Panc1 (cell line): ENCODE results near the gene RAC2. TPM values are rescaled to one million over a fixed set of nuclear protein-coding genes. Genes with fewer than 3 reads are reported as not detected.

ENCODE experiments used
- ATAC-seq: fragments of 200-7000 bp; cut with Tn5 transposase; 2 replicates; pipeline ENCODE4 v1.9.1; 2020; ENCODE audit warnings: mild to moderate bottlenecking, moderate library complexity
- BruUV-seq: library from RNA; stranded (reverse); fragments of 400-500 nt; replicated peaks from 2 replicates; lab custom pipeline; 2021; lab: Mats Ljungman, UMichigan
- CTCF ChIA-PET: fragments of 300-600 bp; sonication (Branson Sonifier 250); formaldehyde crosslinking; loops from one replicate; lab custom pipeline; 2022; ENCODE audit warnings: antibody characterized with exemption; lab: Charles Lee
- POLR2A ChIA-PET: fragments of 300-600 bp; sonication (Branson Sonifier 250); formaldehyde crosslinking; loops from one replicate; lab custom pipeline; 2022; ENCODE audit warnings: antibody characterized with exemption; lab: Charles Lee
- DNase-seq: peaks from one replicate; pipeline ENCODE4 v3.0.0-alpha.2; 2010; ENCODE audit warnings: low read depth, low spot score
- H3K27ac ChIP-seq: 2 replicates; pipeline ENCODE4 v1.5.1; 2011; ENCODE audit warnings: mild to moderate bottlenecking, low read length, inconsistent platforms
- H3K27me3 ChIP-seq: fragments of 200-500 bp; sonication (Bioruptor generic); 2 replicates; pipeline ENCODE4 v1.6.0; 2014; ENCODE audit warnings: low read length, inconsistent platforms; ENCODE audit not compliant: control insufficient read depth, insufficient read depth
- H3K36me3 ChIP-seq: fragments of 200-500 bp; sonication (Bioruptor generic); 2 replicates; pipeline ENCODE4 v1.5.1; 2014; ENCODE audit warnings: inconsistent platforms, mild to moderate bottlenecking, low read length, moderate library complexity; ENCODE audit not compliant: control insufficient read depth, insufficient read depth
- H3K4me1 ChIP-seq: 2 replicates; pipeline ENCODE4 v1.5.1; 2011; ENCODE audit warnings: inconsistent platforms, mild to moderate bottlenecking, low read length, moderate library complexity; ENCODE audit not compliant: control insufficient read depth, insufficient read depth
- H3K4me3 ChIP-seq, 2 experiments: 2 replicates each; pipeline ENCODE4 v1.5.1; 2011 to 2012; ENCODE audit warnings: low read depth in 2 of 2, low read length in 2 of 2, mild to moderate bottlenecking in 2 of 2, inconsistent platforms in 1 of 2, moderate library complexity in 1 of 2
- H3K9me3 ChIP-seq: fragments of 200-500 bp; sonication (Bioruptor generic); 2 replicates; pipeline ENCODE4 v1.5.1; 2014; ENCODE audit warnings: low read depth, mild to moderate bottlenecking, inconsistent platforms, low read length, moderate library complexity; ENCODE audit not compliant: control insufficient read depth, insufficient read depth
- CTCF ChIP-seq: fragments of 450-650 bp; IDR thresholded peaks from 2 replicates; pipeline ENCODE4 v1.5.1; 2017; ENCODE audit warnings: mild to moderate bottlenecking
- POLR2AphosphoS5 ChIP-seq: IDR thresholded peaks from 2 replicates; pipeline ENCODE4 v1.6.1; 2012; ENCODE audit warnings: mild to moderate bottlenecking, low read depth, low read length, moderate library complexity
- REST ChIP-seq, 2 experiments: IDR thresholded peaks; 2 replicates each; pipeline ENCODE4 v1.6.1; 2011 to 2012; ENCODE audit warnings: low read depth in 2 of 2, control low read depth in 1 of 2, low read length in 1 of 2, mild to moderate bottlenecking in 1 of 2, moderate library complexity in 1 of 2; ENCODE audit not compliant: insufficient read depth in 1 of 2
- SIN3A ChIP-seq: IDR thresholded peaks from 2 replicates; pipeline ENCODE4 v1.6.1; 2012; ENCODE audit warnings: low read depth, mild to moderate bottlenecking, low read length, moderate library complexity, borderline replicate concordance; ENCODE audit not compliant: insufficient read depth
- TCF7L2 ChIP-seq: IDR thresholded peaks from 2 replicates; pipeline ENCODE4 v1.6.1; 2011; ENCODE audit warnings: mild to moderate bottlenecking, low read depth, low read length, inconsistent platforms
- in situ Hi-C: cut with HindIII; loops from 2 replicates; pipeline ENCODE4 v1.10.0; 2016; ENCODE audit warnings: low sequenced_read_pairs, low pct_unique_long_range_greater_than_20kb
- intact Hi-C: fragments of 100-400 bp; cut with micrococcal nuclease; formaldehyde crosslinking; loops from one replicate; pipeline ENCODE4 v1.10.0; 2022; ENCODE audit not compliant: unreplicated experiment
- total RNA-seq: library from RNA; stranded (reverse); gene quantifications from one replicate; pipeline ENCODE4 v1.2.1, GENCODE V29; 2021; ENCODE audit not compliant: unreplicated experiment

Gene RAC2
- total RNA-seq, 1 experiment from 2014 or later = 1.5 TPM

DNA sequence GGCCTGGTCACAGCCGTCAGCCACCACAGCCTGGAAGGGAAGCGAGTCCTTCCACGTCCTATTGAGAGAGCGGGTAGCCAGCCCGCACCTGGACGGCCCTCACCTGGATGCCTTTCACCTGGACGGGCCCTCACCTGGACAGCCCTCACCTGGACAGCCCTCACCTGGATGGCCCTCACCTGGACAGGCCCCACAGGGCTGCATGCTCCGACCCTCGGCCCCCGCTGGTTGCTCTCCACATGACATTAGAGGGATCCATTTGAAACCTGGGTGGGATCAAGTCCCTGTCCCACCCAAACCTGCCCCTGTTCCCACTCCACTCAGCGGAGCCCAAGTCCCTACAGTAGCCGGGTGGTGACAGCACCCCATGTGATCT is 59.7 kb downstream of the RAC2 start:
- H3K4me1 ChIP-seq = peaks cover 38% of the 10 kb centered on the region
- no peaks in the 10 kb centered on the region for H3K36me3 ChIP-seq
- ChIA-PET POLR2A (interaction anchor here (0.6 kb wide), 1 partner anchor 52 kb away, joined by 3 read pairs; no protein-coding TSS in a partner anchor), CTCF (no interaction called here)
- no peak overlapping the region for H3K4me3 ChIP-seq
- no peak overlapping the region for H3K27ac ChIP-seq
- intact Hi-C loops (no loop called here), in situ Hi-C loops (no loop called here)
- TF ChIP-seq CTCF = no peak
- TF ChIP-seq SIN3A = no peak
- TF ChIP-seq REST (IDR thresholded peaks at IDR 0.05; ENCODE audit: insufficient read depth in 1 of 2, low read depth in 2 of 2, low read length in 1 of 2) = no peak
- TF ChIP-seq POLR2AphosphoS5 = no peak
- TF ChIP-seq TCF7L2 = no peak
- BruUV-seq = no TSS peak
- no peaks in the 10 kb centered on the region for H3K9me3 ChIP-seq
- no peak for ATAC-seq
- no peaks in the 10 kb centered on the region for H3K27me3 ChIP-seq
- DNase-seq = no peak

DNA sequence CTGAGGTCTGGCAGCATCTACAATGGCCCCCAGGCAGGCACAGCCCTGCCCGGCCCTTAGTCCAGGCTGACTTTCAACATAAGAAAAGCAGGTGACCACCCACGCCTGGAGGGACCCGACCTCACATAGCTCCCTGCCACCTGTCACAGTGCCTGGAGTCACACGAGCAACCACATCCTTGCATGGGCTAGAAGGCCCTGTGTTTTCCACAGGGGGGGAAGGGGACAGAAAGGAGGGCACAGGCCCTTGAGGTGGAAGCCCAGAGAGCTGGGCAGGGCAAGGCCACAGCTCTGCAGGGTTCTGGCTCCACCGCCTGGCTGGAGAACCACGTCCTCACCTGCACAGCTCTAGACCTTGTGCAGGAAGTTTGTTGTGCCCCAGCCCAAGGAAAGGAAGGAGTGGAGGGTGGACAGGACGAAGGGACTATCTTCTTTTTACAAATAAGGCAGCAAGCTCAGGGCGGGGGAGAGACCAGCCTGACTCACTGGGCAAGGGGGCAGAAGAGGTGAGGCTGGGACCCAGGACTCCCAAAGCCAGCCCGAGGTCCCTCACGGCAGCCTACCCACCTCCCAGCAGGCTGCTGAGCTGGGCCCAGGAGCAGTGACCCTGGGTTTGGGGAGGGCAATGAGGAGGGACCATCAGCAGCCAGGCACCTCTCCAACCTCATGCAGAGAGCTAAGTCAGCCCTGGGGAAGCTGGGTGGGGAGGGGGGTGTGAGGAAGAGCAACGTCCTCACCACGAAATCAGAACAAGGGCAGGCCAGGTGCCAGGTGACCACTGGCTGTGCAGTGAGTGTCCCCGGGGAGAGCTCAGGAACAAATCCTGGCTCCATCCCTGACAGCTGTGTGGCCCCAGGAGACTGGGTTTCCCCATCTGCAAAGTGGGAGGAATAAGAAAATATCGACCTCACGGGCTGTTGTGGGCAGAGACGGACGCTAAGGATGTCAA is 60.4 kb downstream of the RAC2 start:
- ChIA-PET POLR2A (interaction anchor here (0.6 kb wide), 1 partner anchor 51 kb away, joined by 3 read pairs; no protein-coding TSS in a partner anchor), CTCF (interaction anchor here (0.5 to 0.6 kb wide), 2 partner anchors 30 to 234 kb away, joined by 3 to 10 read pairs; no protein-coding TSS in a partner anchor)
- no TSS peak for BruUV-seq
- Histone ChIP-seq H3K36me3 (no peaks in the 10 kb centered on the region), H3K4me1 (peaks cover 35% of the 10 kb centered on the region), H3K9me3 (no peaks in the 10 kb centered on the region), H3K27ac (peak overlapping the region; percentile 72), H3K4me3 (no peak overlapping the region), H3K27me3 (no peaks in the 10 kb centered on the region)
- TF ChIP-seq CTCF = no peak
- no peak for TF ChIP-seq SIN3A
- TF ChIP-seq REST (IDR thresholded peaks at IDR 0.05; ENCODE audit: insufficient read depth in 1 of 2, low read depth in 2 of 2, low read length in 1 of 2) = no peak
- TF ChIP-seq TCF7L2 = no peak
- no peak for TF ChIP-seq POLR2AphosphoS5
- DNase-seq (no peak), ATAC-seq (no peak)
- intact Hi-C loops (no loop called here), in situ Hi-C loops (no loop called here)
